Epithelial cell of proximal tubule (primary cell): ENCODE results near the gene ASB16. TPM values are rescaled to one million over a fixed set of nuclear protein-coding genes. Genes with fewer than 3 reads are reported as not detected.

Source experiments
- DNase-seq: peaks from one replicate; pipeline ENCODE4 v3.0.0-alpha.2; 2011; ENCODE audit warnings: low read depth
- H3K4me3 ChIP-seq: 2 replicates; pipeline ENCODE4 v1.5.1; 2011; ENCODE audit warnings: low read depth, mild to moderate bottlenecking, low read length
- CTCF ChIP-seq: conservative IDR thresholded peaks from 2 replicates; pipeline ENCODE4 v1.5.1; 2012; ENCODE audit warnings: low read depth, mild to moderate bottlenecking, low read length
- total RNA-seq: library from RNA; depleted of rRNA; stranded (reverse); fragments of >200 nt; gene quantifications from 2 replicates; pipeline ENCODE4 v1.2.3, GENCODE V29; 2015

Gene ASB16
- total RNA-seq, 1 donor from 2014 or later, result not detected

- TF ChIP-seq CTCF, result no peak
- no peak overlapping the region for H3K4me3 ChIP-seq
- no peak for DNase-seq
Measured at GRCh38 chr17:44191941-44192496, 21.5 kb downstream of the ASB16 start.

GRCh38 chr17:44192750-44193149 is 22.2 kb downstream of the ASB16 start:
- TF ChIP-seq CTCF, result no peak
- H3K4me3 ChIP-seq, result no peak overlapping the region
- DNase-seq, result no peak

GRCh38 chr17:44193326-44194084 is 23.0 kb downstream of the ASB16 start:
- no peak overlapping the region for H3K4me3 ChIP-seq
- TF ChIP-seq CTCF, result no peak
- no peak for DNase-seq

- no peak for TF ChIP-seq CTCF
- H3K4me3 ChIP-seq, result no peak overlapping the region
- no peak for DNase-seq
Measured at GRCh38 chr17:44197107-44197506, 26.6 kb downstream of the ASB16 start.

GRCh38 chr17:44197980-44198720 is 27.6 kb downstream of the ASB16 start:
- TF ChIP-seq CTCF, result peak; percentile 21
- no peak for DNase-seq
- H3K4me3 ChIP-seq, result peak overlapping the region; percentile 66

GRCh38 chr17:44198721-44199552 is 28.4 kb downstream of the ASB16 start:
- no peak for TF ChIP-seq CTCF
- DNase-seq, result no peak
- H3K4me3 ChIP-seq, result peak overlapping the region; percentile 66
